A673 (cell line): ENCODE data around the gene HPS4. TPM values are rescaled to one million over a fixed set of nuclear protein-coding genes. Genes with fewer than 3 reads are reported as not detected.

ENCODE experiments used
- BruUV-seq: library from RNA; stranded (reverse); fragments of 400-500 nt; replicated peaks from 2 replicates; lab custom pipeline; 2021; lab: Mats Ljungman, UMichigan
- CTCF ChIA-PET: fragments of 300-600 bp; sonication (Branson Sonifier 250); formaldehyde crosslinking; loops from one replicate; lab custom pipeline; 2022; ENCODE audit warnings: antibody characterized with exemption; lab: Charles Lee
- POLR2A ChIA-PET: fragments of 300-600 bp; sonication (Branson Sonifier 250); formaldehyde crosslinking; loops from one replicate; lab custom pipeline; 2022; ENCODE audit warnings: antibody characterized with exemption; ENCODE audit not compliant: low non-redundant PET; lab: Charles Lee
- DNase-seq: peaks from one replicate; pipeline ENCODE4 v3.0.0-alpha.2; 2015; ENCODE audit warnings: low spot score
- H3K27ac ChIP-seq: fragments of 200-600 bp; sonication (generic); 2 replicates; pipeline ENCODE4 v1.5.1; 2016; ENCODE audit warnings: mixed run types, low read depth, mild to moderate bottlenecking, mixed read lengths, antibody characterized with exemption, low read length; ENCODE audit not compliant: poor library complexity, severe bottlenecking
- H3K27me3 ChIP-seq: fragments of 200-600 bp; sonication (generic); replicated peaks from 2 replicates; pipeline ENCODE4 v1.6.1; 2017; ENCODE audit warnings: mixed run types, low read depth, mild to moderate bottlenecking, mixed read lengths, antibody characterized with exemption, low read length; ENCODE audit not compliant: insufficient read depth, poor library complexity
- H3K36me3 ChIP-seq: fragments of 200-600 bp; sonication (generic); 2 replicates; pipeline ENCODE4 v1.6.1; 2016; ENCODE audit warnings: mixed run types, mild to moderate bottlenecking, mixed read lengths, antibody characterized with exemption, low read length; ENCODE audit not compliant: insufficient read depth, poor library complexity, severe bottlenecking
- H3K4me1 ChIP-seq: fragments of 200-600 bp; sonication (generic); 2 replicates; pipeline ENCODE4 v1.6.1; 2017; ENCODE audit warnings: mixed run types, mild to moderate bottlenecking, mixed read lengths, antibody characterized with exemption, low read length; ENCODE audit not compliant: insufficient read depth, poor library complexity, severe bottlenecking
- H3K4me3 ChIP-seq: fragments of 200-600 bp; sonication (generic); 2 replicates; pipeline ENCODE4 v1.5.1; 2016; ENCODE audit warnings: low read depth, mixed run types, mild to moderate bottlenecking, mixed read lengths, low read length; ENCODE audit not compliant: poor library complexity, severe bottlenecking
- H3K9me3 ChIP-seq: fragments of 200-600 bp; sonication (generic); 2 replicates; pipeline ENCODE4 v1.6.1; 2016; ENCODE audit warnings: mixed run types, low read depth, mild to moderate bottlenecking, mixed read lengths, antibody characterized with exemption, low read length; ENCODE audit not compliant: poor library complexity, severe bottlenecking
- CTCF ChIP-seq: fragments of 300-800, 200-600 bp; sonication (generic); conservative IDR thresholded peaks from 2 replicates; pipeline ENCODE4 v1.5.1; 2017; ENCODE audit warnings: low read depth, mild to moderate bottlenecking, antibody characterized with exemption, low read length, moderate library complexity, mixed read lengths
- EZH2 ChIP-seq: fragments of 200-600 bp; sonication (generic); IDR thresholded peaks from 2 replicates; pipeline ENCODE4 v1.6.1; 2017; ENCODE audit warnings: borderline replicate concordance, low read depth, mild to moderate bottlenecking, mixed read lengths, antibody characterized with exemption, low read length; ENCODE audit not compliant: poor library complexity, severe bottlenecking
- intact Hi-C: fragments of 100-400 bp; cut with micrococcal nuclease; formaldehyde crosslinking; loops from one replicate; pipeline ENCODE4 v1.10.0; 2022; ENCODE audit not compliant: unreplicated experiment
- total RNA-seq: library from RNA; stranded (reverse); gene quantifications from 2 replicates; pipeline ENCODE4 v1.2.3, GENCODE V29; 2021

Gene HPS4
- total RNA-seq, 1 experiment from 2014 or later: 47.9 TPM

GRCh38 chr22:26501996-26502395, 18.4 kb upstream of the HPS4 start:
- ChIA-PET CTCF (interaction anchor here (0.5 to 0.6 kb wide), 2 partner anchors 67 to 73 kb away, joined by 3 read pairs; partner anchors contain the start of gene ASPHD2), POLR2A (no interaction called here)
- H3K9me3 ChIP-seq: no peaks in the 10 kb centered on the region
- intact Hi-C loops: no loop called here
- H3K4me3 ChIP-seq: no peak overlapping the region
- H3K36me3 ChIP-seq: peaks cover 75% of the 10 kb centered on the region
- no TSS peak for BruUV-seq
- TF ChIP-seq CTCF (no peak), EZH2 (no peak)
- H3K4me1 ChIP-seq: no peaks in the 10 kb centered on the region
- no peak overlapping the region for H3K27ac ChIP-seq
- DNase-seq: no peak
- no peaks in the 10 kb centered on the region for H3K27me3 ChIP-seq

GRCh38 chr22:26499188-26499703, 15.7 kb upstream of the HPS4 start:
- TF ChIP-seq CTCF (no peak), EZH2 (no peak)
- ChIA-PET POLR2A (no interaction called here), CTCF (no interaction called here)
- DNase-seq: no peak
- H3K27ac ChIP-seq: no peak overlapping the region
- no peaks in the 10 kb centered on the region for H3K27me3 ChIP-seq
- no peaks in the 10 kb centered on the region for H3K9me3 ChIP-seq
- H3K4me3 ChIP-seq: no peak overlapping the region
- H3K36me3 ChIP-seq: peaks cover 78% of the 10 kb centered on the region
- no TSS peak for BruUV-seq
- intact Hi-C loops: no loop called here
- no peaks in the 10 kb centered on the region for H3K4me1 ChIP-seq

- no peaks in the 10 kb centered on the region for H3K27me3 ChIP-seq
- ChIA-PET CTCF (no interaction called here), POLR2A (no interaction called here)
- H3K4me3 ChIP-seq: no peak overlapping the region
- no peak for TF ChIP-seq CTCF
- TF ChIP-seq EZH2: no peak
- intact Hi-C loops: no loop called here
- no peaks in the 10 kb centered on the region for H3K4me1 ChIP-seq
- BruUV-seq: no TSS peak
- DNase-seq: no peak
- no peak overlapping the region for H3K27ac ChIP-seq
- peaks cover 78% of the 10 kb centered on the region for H3K36me3 ChIP-seq
- no peaks in the 10 kb centered on the region for H3K9me3 ChIP-seq
Measured at GRCh38 chr22:26496456-26496855, 12.9 kb upstream of the HPS4 start.
